Colonic mucosa (tissue), 4 donors: ENCODE measurements around the gene ZFP92. TPM values are rescaled to one million over a fixed set of nuclear protein-coding genes. Genes with fewer than 3 reads are reported as not detected.
"Not testable (repeated sequence)": the region's sequence is repeated elsewhere in the genome, so short reads cannot be mapped to it uniquely, and the experiment has no call there.

Experiments
- DNase-seq: peaks from one replicate; pipeline ENCODE4 v3.0.0-alpha.2; 2020
- H3K27ac ChIP-seq: fragments of 200-600 bp; one replicate; pipeline ENCODE4 v1.8.0; 2021
- H3K27me3 ChIP-seq: fragments of 200-600 bp; one replicate; pipeline ENCODE4 v1.8.0; 2021
- H3K36me3 ChIP-seq: fragments of 200-600 bp; one replicate; pipeline ENCODE4 v1.8.0; 2021
- H3K4me1 ChIP-seq: fragments of 200-600 bp; one replicate; pipeline ENCODE4 v1.8.0; 2021; ENCODE audit warnings: mild to moderate bottlenecking
- H3K4me3 ChIP-seq: fragments of 200-600 bp; one replicate; pipeline ENCODE4 v1.8.0; 2021
- H3K9ac ChIP-seq, 2 donors: one replicate each; pipeline ENCODE4 v1.7.0; 2013; ENCODE audit warnings: control low read depth in 2 of 2, low read depth in 2 of 2, low read length in 2 of 2
- H3K9me3 ChIP-seq: fragments of 200-600 bp; one replicate; pipeline ENCODE4 v1.8.0; 2021
- intact Hi-C: fragments of 100-400 bp; cut with DNase I; formaldehyde crosslinking; loops from one replicate; pipeline ENCODE4 v1.14.1; 2022
- total RNA-seq, 2 donors: library from RNA; stranded (reverse); fragmentation: NEBNext Ultra II Directional in 1 of 2; extraction: Animal tissue kit (Norgen Biotek cat#: 25700) in 1 of 2; gene quantifications; one replicate each; pipeline ENCODE4 v1.2.1, GENCODE V29; 2021
- TF ChIP-seq, protein P1 (sequence below): fragments of 200-600 bp; IDR thresholded peaks from one replicate; pipeline ENCODE4 v1.8.0; 2022; ENCODE audit warnings: antibody characterized with exemption, mild to moderate bottlenecking
- donor health status: healthy.
- donor health status: DM: no; HTN: no; CAD: no.
- donor health status: DM: no; HTN: no; CAD: no.

Gene ZFP92
- total RNA-seq, 2 donors from 2014 or later, result 0.10 to 0.29 TPM

DNA sequence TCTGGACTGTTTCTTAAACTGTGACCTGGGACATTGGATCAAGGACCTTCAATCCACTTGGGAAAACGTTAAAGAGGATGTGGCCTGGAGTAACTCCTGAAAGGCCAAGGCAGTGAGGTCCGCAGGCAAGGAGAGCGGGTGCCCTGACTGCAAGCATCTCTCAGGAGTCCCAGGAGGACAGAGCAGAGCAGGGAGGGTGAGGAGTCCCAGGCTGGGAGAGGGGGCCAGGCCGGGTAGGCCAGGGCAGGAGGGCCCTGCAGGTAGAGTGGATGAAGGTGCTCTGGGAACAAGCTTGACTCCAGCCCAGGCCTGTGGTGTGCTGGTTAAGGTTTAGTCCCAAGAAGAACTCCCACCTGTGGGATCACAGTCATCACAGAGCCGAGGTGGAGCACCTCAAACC lies 23.9 kb upstream of the ZFP92 start:
- Histone ChIP-seq H3K4me1 (no peaks in the 10 kb centered on the region), H3K4me3 (no peak overlapping the region), H3K9ac (no peak overlapping the region), H3K27me3 (no peaks in the 10 kb centered on the region), H3K36me3 (no peaks in the 10 kb centered on the region), H3K9me3 (no peaks in the 10 kb centered on the region), H3K27ac (no peak overlapping the region)
- TF ChIP-seq, protein P1, sequence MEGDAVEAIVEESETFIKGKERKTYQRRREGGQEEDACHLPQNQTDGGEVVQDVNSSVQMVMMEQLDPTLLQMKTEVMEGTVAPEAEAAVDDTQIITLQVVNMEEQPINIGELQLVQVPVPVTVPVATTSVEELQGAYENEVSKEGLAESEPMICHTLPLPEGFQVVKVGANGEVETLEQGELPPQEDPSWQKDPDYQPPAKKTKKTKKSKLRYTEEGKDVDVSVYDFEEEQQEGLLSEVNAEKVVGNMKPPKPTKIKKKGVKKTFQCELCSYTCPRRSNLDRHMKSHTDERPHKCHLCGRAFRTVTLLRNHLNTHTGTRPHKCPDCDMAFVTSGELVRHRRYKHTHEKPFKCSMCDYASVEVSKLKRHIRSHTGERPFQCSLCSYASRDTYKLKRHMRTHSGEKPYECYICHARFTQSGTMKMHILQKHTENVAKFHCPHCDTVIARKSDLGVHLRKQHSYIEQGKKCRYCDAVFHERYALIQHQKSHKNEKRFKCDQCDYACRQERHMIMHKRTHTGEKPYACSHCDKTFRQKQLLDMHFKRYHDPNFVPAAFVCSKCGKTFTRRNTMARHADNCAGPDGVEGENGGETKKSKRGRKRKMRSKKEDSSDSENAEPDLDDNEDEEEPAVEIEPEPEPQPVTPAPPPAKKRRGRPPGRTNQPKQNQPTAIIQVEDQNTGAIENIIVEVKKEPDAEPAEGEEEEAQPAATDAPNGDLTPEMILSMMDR, result no peak
- intact Hi-C loops, result no loop called here
- DNase-seq, result no peak

DNA sequence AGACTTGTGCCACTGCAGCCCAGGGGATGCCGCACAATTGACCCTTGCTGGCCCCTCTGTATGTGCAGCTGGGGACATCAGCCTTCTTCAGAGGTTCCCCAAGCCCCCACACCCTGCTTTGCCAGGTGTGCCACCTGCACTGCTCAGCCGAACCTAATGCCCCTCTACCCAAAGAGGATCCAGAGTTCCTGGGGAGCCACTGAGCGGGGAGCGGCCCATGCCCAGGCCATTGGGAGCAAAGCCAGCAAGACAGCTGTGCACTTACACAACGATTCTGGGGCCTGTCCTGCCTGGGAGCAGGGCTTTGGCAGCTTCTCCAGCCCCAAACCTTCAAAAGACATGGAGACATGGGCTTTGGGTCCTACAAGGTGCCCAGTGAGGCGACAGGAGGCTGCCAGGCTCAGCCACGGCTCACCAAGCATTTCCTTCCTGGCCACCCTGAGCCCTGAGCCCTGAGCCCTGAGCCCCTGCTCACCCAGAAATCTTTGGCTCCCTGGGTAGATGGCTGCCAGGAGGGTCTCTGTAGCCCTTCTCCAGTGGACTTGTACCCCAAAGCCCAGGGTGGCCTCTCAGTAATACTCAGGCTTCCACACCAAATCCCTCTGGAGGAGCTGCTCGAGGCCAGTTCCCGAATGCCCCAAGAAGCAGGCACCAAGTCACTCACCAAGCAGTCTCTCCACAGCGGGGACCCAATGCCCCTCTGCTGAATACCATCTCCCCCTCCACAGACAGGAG lies 23.1 kb upstream of the ZFP92 start:
- Histone ChIP-seq H3K4me1 (no peaks in the 10 kb centered on the region), H3K27me3 (no peaks in the 10 kb centered on the region), H3K4me3 (no peak overlapping the region), H3K9me3 (no peaks in the 10 kb centered on the region), H3K9ac (no peak overlapping the region), H3K36me3 (no peaks in the 10 kb centered on the region), H3K27ac (no peak overlapping the region)
- intact Hi-C loops, result no loop called here
- DNase-seq, result no peak
- TF ChIP-seq, protein P1, result no peak

DNA sequence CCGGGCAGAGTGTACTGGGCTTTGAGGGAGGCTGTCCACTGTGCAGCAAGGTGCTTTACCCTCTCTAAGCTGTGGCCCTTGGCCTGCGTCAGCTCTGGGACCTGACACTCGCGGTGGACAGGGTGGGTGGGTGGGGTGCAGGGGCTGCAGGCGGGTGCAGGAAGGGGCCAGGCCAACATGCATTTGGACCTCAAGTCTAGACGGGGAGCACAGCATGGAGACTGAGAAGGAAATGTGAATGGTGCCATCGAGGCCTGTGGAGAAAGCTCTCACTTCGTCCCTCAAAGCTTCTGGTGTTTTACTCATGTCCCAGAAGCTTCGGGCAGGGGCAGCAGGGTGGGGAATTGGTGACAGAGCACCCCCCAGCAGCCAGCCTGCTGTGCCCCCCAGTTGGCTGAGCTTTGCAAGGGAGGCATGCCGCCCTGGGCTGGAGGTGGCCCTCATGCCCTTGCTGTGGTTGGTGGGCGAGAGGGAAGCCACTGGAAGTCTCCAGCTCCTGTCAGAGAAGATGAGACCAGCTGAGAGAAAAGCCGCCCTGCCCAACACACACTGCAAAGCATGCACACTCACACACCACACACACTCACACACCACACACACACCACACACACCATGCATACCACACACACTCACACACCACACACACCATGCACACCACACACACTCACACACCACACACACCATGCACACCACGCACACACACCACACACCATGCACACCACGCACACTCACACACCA lies 22.4 kb upstream of the ZFP92 start:
- TF ChIP-seq, protein P1, result no peak
- no peak overlapping the region for H3K4me3 ChIP-seq
- no peaks in the 10 kb centered on the region for H3K4me1 ChIP-seq
- H3K27me3 ChIP-seq, result no peaks in the 10 kb centered on the region
- H3K27ac ChIP-seq, result no peak overlapping the region
- H3K9ac ChIP-seq, result no peak overlapping the region
- peak; percentile 11 for DNase-seq
- no peaks in the 10 kb centered on the region for H3K9me3 ChIP-seq
- intact Hi-C loops, result no loop called here
- no peaks in the 10 kb centered on the region for H3K36me3 ChIP-seq

DNA sequence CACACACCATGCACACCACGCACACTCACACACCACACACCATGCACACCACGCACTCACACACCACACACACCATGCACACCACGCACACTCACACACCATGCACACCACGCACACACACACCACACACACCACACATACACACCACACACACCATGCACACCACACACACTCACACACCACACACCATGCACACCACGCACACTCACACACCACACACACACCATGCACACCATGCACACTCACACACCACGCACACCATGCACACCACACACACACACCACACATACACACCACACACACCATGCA lies 21.9 kb upstream of the ZFP92 start:
- H3K4me1 ChIP-seq, H3K9ac ChIP-seq, DNase-seq, intact Hi-C loops, H3K27me3 ChIP-seq, H3K9me3 ChIP-seq, H3K36me3 ChIP-seq, H3K4me3 ChIP-seq, H3K27ac ChIP-seq: not testable (repeated sequence)

DNA sequence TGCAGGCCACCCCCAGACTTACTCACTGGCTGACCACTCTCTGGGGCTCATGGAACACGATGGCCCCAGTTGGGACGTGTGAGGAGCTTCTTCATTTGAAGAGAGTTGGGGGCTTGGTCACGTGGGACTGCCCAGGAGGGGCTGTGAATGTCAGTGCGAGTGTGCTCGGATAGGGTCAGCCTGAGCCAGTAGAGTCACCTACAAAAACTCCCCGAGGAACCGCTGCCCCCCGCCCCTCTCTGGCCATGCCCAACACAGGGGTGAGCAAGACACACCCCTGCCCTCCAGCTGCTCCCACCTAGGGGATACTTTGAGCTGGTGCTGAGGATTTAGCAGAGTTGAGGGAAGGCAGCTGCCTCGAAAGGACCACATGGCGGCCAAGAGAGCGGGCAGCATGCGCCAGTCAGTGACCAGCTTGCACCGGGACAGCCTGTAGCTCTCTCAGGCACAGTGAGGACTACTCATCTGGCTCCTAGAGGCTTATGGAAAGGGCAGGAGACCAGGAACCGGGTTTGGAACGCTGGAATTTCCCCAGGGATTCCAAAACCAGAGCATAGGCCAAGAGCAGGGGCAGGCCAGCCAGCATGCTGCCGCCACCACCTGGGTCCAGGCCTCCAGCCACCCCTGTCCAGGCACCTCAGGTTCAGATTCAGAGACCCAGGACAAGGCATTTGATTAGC lies 18.5 kb upstream of the ZFP92 start:
- H3K36me3 ChIP-seq, result no peaks in the 10 kb centered on the region
- intact Hi-C loops, result no loop called here
- H3K27me3 ChIP-seq, result no peaks in the 10 kb centered on the region
- DNase-seq, result no peak
- H3K9ac ChIP-seq, result no peak overlapping the region
- TF ChIP-seq, protein P1, result no peak
- H3K4me1 ChIP-seq, result no peaks in the 10 kb centered on the region
- H3K9me3 ChIP-seq, result no peaks in the 10 kb centered on the region
- H3K4me3 ChIP-seq, result no peak overlapping the region
- H3K27ac ChIP-seq, result no peak overlapping the region

DNA sequence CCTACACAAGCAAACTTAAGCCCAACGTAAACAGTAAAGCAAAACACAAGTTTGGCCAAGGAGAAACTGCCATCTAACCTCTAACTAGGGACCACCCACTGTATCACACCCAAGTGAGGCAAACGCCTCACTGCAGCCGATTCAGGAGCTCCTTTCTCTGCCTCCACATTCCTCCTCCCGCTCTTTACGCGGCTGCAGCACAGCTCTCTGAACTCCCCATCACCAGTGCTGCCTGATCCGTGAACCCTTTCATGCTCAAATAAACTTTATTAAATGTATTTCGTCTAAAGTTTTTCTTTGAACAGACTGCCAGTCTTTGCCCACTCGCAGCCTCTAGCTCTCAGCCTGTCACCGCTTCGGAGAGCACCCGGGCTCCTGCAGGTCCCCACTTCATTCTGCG lies 16.7 kb upstream of the ZFP92 start:
- Histone ChIP-seq H3K27ac (no peak overlapping the region), H3K9me3 (no peaks in the 10 kb centered on the region), H3K4me3 (no peak overlapping the region), H3K9ac (no peak overlapping the region), H3K27me3 (no peaks in the 10 kb centered on the region), H3K36me3 (no peaks in the 10 kb centered on the region), H3K4me1 (no peaks in the 10 kb centered on the region)
- intact Hi-C loops, result no loop called here
- no peak for DNase-seq
- TF ChIP-seq, protein P1, result no peak
